Suprapubic skin (tissue), 4 donors: ENCODE data around the gene ZNF786. TPM values are rescaled to one million over a fixed set of nuclear protein-coding genes. Genes with fewer than 3 reads are reported as not detected.
"Not testable (repeated sequence)": the region's sequence is repeated elsewhere in the genome, so short reads cannot be mapped to it uniquely, and the experiment has no call there.

Experiments
- DNase-seq, 2 donors: peaks; one replicate each; pipeline ENCODE4 v3.0.0-alpha.2; 2019; ENCODE audit warnings: low spot score in 2 of 2
- H3K27ac ChIP-seq: fragments of 200-600 bp; sonication (generic); one replicate; pipeline ENCODE4 v1.5.1; 2019
- H3K27me3 ChIP-seq: fragments of 200-600 bp; sonication (generic); one replicate; pipeline ENCODE4 v1.5.1; 2019
- H3K36me3 ChIP-seq: fragments of 200-600 bp; sonication (generic); one replicate; pipeline ENCODE4 v1.5.1; 2019
- H3K4me1 ChIP-seq: fragments of 200-600 bp; sonication (generic); one replicate; pipeline ENCODE4 v1.5.1; 2019
- H3K4me3 ChIP-seq: fragments of 200-600 bp; sonication (generic); one replicate; pipeline ENCODE4 v1.5.1; 2019; ENCODE audit warnings: mild to moderate bottlenecking
- H3K9me3 ChIP-seq: fragments of 200-600 bp; sonication (generic); one replicate; pipeline ENCODE4 v1.5.1; 2019
- EP300 ChIP-seq: sonication (generic); formaldehyde crosslinking; IDR thresholded peaks from one replicate; pipeline ENCODE4 v1.6.1; 2017; ENCODE audit warnings: antibody characterized with exemption
- POLR2A ChIP-seq, 2 donors: fragments of 450-650 bp; IDR thresholded peaks; one replicate each; pipeline ENCODE4 v1.6.1; 2017; ENCODE audit warnings: antibody characterized with exemption in 2 of 2, mild to moderate bottlenecking in 2 of 2, moderate library complexity in 2 of 2
- POLR2AphosphoS5 ChIP-seq, 3 donors: sonication (generic); formaldehyde crosslinking; IDR thresholded peaks; one replicate each; pipeline ENCODE4 v1.6.1; 2017; ENCODE audit warnings: antibody characterized with exemption in 3 of 3
- WGBS: methylation state at CpG from one replicate; pipeline ENCODE4 v1.1.5; 2018; 5-methylcytosine and 5-hydroxymethylcytosine counted together
- total RNA-seq, 4 donors: library from RNA; depleted of rRNA; stranded (reverse); fragments of >200 nt; gene quantifications; one replicate each; pipeline ENCODE4 v1.1.0, GENCODE V29; 2016
- TF ChIP-seq, protein P1 (sequence below), 2 donors: fragments of 200-600 bp in 1 of 2; fragments of 450-650 bp in 1 of 2; sonication (generic) in 1 of 2; IDR thresholded peaks; one replicate each; pipeline ENCODE4 v1.5.1; 2016 to 2019; ENCODE audit warnings: antibody characterized with exemption in 2 of 2, mild to moderate bottlenecking in 1 of 2, moderate library complexity in 1 of 2

ZNF786 gene
- total RNA-seq, 4 donors from 2014 or later = 6.8 to 11.8 (median 10.3) TPM

DNA sequence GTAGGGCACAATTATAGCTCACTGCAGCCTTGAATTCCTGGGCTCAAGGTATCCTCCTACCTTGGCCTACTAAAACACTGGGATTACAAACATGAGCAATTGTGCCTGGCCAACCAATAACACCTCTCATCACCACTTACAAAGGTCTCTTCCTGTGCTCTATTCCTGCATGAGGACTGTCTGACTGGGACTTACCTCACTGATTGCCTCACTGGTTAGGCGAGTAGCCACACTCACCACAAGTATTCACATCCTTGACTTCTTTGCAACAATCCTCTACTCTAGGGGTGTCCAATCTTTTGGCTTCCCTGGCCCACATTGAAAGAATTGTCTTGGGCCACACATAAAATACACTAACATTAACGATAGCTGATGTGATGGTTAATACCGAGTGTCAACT is 39.6 kb downstream of the ZNF786 start:
- no peak overlapping the region for H3K27ac ChIP-seq
- no peaks in the 10 kb centered on the region for H3K27me3 ChIP-seq
- H3K36me3 ChIP-seq = no peaks in the 10 kb centered on the region
- no peaks in the 10 kb centered on the region for H3K4me1 ChIP-seq
- no peak for DNase-seq
- TF ChIP-seq, protein P1, sequence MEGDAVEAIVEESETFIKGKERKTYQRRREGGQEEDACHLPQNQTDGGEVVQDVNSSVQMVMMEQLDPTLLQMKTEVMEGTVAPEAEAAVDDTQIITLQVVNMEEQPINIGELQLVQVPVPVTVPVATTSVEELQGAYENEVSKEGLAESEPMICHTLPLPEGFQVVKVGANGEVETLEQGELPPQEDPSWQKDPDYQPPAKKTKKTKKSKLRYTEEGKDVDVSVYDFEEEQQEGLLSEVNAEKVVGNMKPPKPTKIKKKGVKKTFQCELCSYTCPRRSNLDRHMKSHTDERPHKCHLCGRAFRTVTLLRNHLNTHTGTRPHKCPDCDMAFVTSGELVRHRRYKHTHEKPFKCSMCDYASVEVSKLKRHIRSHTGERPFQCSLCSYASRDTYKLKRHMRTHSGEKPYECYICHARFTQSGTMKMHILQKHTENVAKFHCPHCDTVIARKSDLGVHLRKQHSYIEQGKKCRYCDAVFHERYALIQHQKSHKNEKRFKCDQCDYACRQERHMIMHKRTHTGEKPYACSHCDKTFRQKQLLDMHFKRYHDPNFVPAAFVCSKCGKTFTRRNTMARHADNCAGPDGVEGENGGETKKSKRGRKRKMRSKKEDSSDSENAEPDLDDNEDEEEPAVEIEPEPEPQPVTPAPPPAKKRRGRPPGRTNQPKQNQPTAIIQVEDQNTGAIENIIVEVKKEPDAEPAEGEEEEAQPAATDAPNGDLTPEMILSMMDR (IDR thresholded peaks at IDR 0.05) = no peak
- TF ChIP-seq POLR2AphosphoS5 (IDR thresholded peaks at IDR 0.05) = no peak
- no peak for TF ChIP-seq POLR2A (IDR thresholded peaks at IDR 0.05)
- TF ChIP-seq EP300 = no peak
- 89% methylated on average over 3 of the region's 3 CpGs for WGBS
- H3K9me3 ChIP-seq = no peaks in the 10 kb centered on the region
- H3K4me3 ChIP-seq = no peak overlapping the region

DNA sequence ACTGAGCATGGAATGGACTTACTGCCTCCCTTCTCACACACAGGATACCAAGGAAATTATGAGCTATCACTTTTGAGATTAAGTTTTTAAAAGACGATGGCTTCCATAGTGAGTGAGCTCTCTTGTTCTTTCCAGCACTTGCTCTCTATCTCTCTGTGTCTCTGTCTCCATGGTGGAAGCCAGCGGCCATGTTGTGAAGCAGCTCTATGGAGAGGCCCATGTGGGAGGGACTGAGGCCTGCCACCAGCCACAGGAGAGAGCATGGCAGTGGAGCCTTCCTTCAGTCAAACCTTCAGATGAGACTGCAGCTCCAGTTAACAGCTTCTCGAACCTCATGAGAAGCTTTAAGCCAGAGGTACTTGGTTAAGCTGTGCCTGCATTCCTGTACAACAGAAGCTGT is 41.7 kb downstream of the ZNF786 start:
- H3K27me3 ChIP-seq = no peaks in the 10 kb centered on the region
- no peaks in the 10 kb centered on the region for H3K4me1 ChIP-seq
- 92% methylated on average over 3 of the region's 3 CpGs for WGBS
- no peak overlapping the region for H3K4me3 ChIP-seq
- DNase-seq = no peak
- TF ChIP-seq, protein P1 (IDR thresholded peaks at IDR 0.05) = no peak
- TF ChIP-seq EP300 (no peak), POLR2AphosphoS5 (IDR thresholded peaks at IDR 0.05) (no peak), POLR2A (IDR thresholded peaks at IDR 0.05) (no peak)
- no peaks in the 10 kb centered on the region for H3K36me3 ChIP-seq
- H3K27ac ChIP-seq = no peak overlapping the region
- H3K9me3 ChIP-seq = no peaks in the 10 kb centered on the region

DNA sequence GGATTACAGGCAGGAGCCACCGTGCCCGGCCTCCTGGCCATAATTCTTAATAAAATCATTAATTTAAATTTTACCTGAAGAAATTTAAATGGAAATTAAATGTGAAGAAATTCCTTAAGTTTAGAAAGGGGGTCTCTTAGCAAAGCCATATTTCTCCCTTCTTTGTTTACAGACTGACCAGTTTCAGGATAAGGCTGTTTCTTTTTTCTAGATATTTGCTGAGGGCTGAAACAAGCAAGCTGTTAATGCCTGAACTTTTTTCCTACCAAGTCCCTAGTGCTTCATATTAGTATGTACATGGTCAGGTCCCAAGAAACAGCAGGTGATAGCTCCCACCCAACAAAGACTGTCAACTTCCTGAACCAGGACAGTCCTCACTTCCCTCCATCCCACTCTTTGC is 44.1 kb downstream of the ZNF786 start:
- Histone ChIP-seq H3K9me3 (no peaks in the 10 kb centered on the region), H3K36me3 (no peaks in the 10 kb centered on the region), H3K27ac (no peak overlapping the region), H3K27me3 (no peaks in the 10 kb centered on the region), H3K4me1 (no peaks in the 10 kb centered on the region), H3K4me3 (no peak overlapping the region)
- no peak for TF ChIP-seq POLR2A (IDR thresholded peaks at IDR 0.05)
- no peak for TF ChIP-seq POLR2AphosphoS5 (IDR thresholded peaks at IDR 0.05)
- TF ChIP-seq, protein P1 (IDR thresholded peaks at IDR 0.05) = no peak
- no peak for TF ChIP-seq EP300
- 99% methylated on average over 2 of the region's 2 CpGs for WGBS
- no peak for DNase-seq

DNA sequence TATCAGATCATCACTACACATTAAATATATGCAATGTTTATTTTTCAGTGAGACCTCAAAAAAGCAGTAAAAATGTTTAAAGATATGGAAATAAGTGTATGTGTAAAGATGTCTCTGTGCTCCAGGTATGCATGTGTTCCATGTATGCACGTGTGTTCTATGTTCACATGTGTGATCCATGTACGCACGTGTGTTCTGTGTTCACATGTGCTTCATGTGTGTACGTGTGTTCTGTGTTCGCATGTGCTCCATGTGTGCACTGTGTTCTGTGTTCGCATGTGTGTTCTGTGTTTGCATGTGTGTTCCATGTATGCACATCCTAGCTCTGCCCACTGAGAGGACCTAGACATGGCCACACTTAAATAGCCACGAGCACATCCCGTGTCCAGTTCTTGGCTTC is 46.6 kb downstream of the ZNF786 start:
- 88% methylated on average over 8 of the region's 8 CpGs for WGBS
- no peak for DNase-seq
- H3K27ac ChIP-seq = no peak overlapping the region

DNA sequence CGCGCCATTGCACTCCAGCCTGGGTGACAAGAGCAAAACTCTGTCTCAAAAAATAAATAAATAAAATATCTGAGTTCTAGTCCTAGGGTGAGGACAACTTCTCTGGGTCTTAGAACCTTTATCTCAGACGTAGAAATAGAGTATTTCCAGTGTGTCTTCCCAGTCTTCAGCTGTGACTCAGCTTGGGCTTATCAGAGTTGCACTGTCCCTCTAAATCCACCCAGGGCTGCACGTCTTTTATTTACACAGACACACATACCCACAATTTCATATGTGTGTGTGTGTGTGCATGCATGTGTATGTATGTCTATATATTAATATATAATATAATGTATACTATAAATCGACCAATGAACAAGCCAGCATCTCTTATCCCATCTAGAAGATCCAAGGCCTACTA is 49.2 kb downstream of the ZNF786 start:
- no peaks in the 10 kb centered on the region for H3K9me3 ChIP-seq
- TF ChIP-seq POLR2AphosphoS5 (IDR thresholded peaks at IDR 0.05) (no peak), POLR2A (IDR thresholded peaks at IDR 0.05) (no peak), EP300 (no peak)
- TF ChIP-seq, protein P1 (IDR thresholded peaks at IDR 0.05) = no peak
- H3K4me1 ChIP-seq = no peaks in the 10 kb centered on the region
- DNase-seq = no peak
- WGBS = 75% methylated on average over 5 of the region's 5 CpGs
- no peaks in the 10 kb centered on the region for H3K36me3 ChIP-seq
- no peak overlapping the region for H3K27ac ChIP-seq
- no peaks in the 10 kb centered on the region for H3K27me3 ChIP-seq
- H3K4me3 ChIP-seq = no peak overlapping the region

More for the DNA sequence above, 46.6 kb downstream of the ZNF786 start:
- no peak overlapping the region for H3K4me3 ChIP-seq
- no peaks in the 10 kb centered on the region for H3K9me3 ChIP-seq
- no peaks in the 10 kb centered on the region for H3K4me1 ChIP-seq
- H3K27me3 ChIP-seq = no peaks in the 10 kb centered on the region
- TF ChIP-seq POLR2AphosphoS5 (IDR thresholded peaks at IDR 0.05) (no peak), EP300 (no peak)
- TF ChIP-seq, protein P1 (IDR thresholded peaks at IDR 0.05) = no peak
- H3K36me3 ChIP-seq = no peaks in the 10 kb centered on the region

DNA sequence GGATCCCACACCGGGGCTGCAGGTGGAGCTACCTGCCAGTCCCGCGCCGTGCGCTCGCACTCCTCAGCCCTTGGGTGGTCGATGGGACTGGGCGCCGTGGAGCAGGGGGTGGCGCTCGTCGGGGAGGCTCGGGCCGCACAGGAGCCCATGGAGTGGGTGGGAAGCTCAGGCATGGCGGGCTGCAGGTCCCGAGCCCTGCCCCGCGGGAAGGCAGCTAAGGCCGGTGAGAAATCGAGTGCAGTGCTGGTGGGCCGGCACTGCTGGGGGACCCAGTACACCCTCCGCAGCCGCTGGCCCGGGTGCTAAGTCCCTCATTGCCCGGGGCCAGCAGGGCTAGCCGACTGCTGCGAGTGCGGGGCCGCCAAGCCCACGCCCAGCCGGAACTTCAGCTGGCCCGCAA is 51.9 kb downstream of the ZNF786 start:
- H3K4me1 ChIP-seq, H3K27me3 ChIP-seq, H3K27ac ChIP-seq, DNase-seq, H3K36me3 ChIP-seq, H3K9me3 ChIP-seq, H3K4me3 ChIP-seq: not testable (repeated sequence)
- 89% methylated on average over 24 of the region's 32 CpGs for WGBS
